ENCODE measurements around the gene RSRC1. TPM values are rescaled to one million over a fixed set of nuclear protein-coding genes. Genes with fewer than 3 reads are reported as not detected.

Gene RSRC1
- total and polyA plus RNA-seq, 2 donors (not counting 1 experiment from before 2014, with no cell fraction given): 12.6 to 43.1 TPM

DNA sequence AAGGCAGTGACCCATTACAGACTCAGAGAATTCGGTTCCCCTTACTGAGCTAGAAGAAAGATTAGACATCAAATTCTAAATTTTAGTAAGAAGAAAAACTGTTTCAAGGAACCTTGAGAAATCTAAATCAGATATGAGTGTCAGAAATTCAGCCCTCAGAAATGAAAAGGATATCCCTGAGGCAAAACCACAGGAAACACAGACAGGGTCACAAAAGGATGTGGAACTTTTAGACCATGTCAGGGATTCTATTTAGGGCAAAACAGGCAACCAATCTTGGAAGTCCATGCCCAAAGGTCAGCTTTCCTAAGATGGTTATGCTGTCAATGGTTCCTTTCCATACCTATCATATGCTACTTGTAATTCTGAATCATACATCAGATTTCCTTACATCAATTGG is 35.3 kb upstream of the RSRC1 start:
- Histone ChIP-seq H3K4me3 (replicated peaks in 1 of 4; ENCODE audit: control extremely low read depth in 1 of 4, insufficient read depth in 1 of 4, low read depth in 3 of 4, low read length in 4 of 4) (no peak overlapping the region), H3K36me3 (ENCODE audit: control insufficient read depth, insufficient read depth, low read length) (no peaks in the 10 kb centered on the region), H3K27ac (ENCODE audit: insufficient read depth, low read length) (no peak overlapping the region), H4K20me1 (ENCODE audit: control insufficient read depth, extremely low read depth, insufficient read depth, low read length) (no peaks in the 10 kb centered on the region), H3K27me3 (ENCODE audit: control insufficient read depth, insufficient read depth, low read length) (no peaks in the 10 kb centered on the region), H3K9me3 (ENCODE audit: control insufficient read depth, insufficient read depth, low read depth, low read length) (no peaks in the 10 kb centered on the region), H3K9ac (ENCODE audit: insufficient read depth, low read length) (no peak overlapping the region), H3K4me2 (ENCODE audit: extremely low read depth, insufficient read depth, low read length) (no peak overlapping the region), H2AFZ (ENCODE audit: low read length) (no peak overlapping the region), H3K79me2 (ENCODE audit: control insufficient read depth, insufficient read depth, low read length) (no peaks in the 10 kb centered on the region), H3K4me1 (ENCODE audit: control insufficient read depth, extremely low read depth, insufficient read depth, low read length) (no peaks in the 10 kb centered on the region)
- TF ChIP-seq, protein P1, sequence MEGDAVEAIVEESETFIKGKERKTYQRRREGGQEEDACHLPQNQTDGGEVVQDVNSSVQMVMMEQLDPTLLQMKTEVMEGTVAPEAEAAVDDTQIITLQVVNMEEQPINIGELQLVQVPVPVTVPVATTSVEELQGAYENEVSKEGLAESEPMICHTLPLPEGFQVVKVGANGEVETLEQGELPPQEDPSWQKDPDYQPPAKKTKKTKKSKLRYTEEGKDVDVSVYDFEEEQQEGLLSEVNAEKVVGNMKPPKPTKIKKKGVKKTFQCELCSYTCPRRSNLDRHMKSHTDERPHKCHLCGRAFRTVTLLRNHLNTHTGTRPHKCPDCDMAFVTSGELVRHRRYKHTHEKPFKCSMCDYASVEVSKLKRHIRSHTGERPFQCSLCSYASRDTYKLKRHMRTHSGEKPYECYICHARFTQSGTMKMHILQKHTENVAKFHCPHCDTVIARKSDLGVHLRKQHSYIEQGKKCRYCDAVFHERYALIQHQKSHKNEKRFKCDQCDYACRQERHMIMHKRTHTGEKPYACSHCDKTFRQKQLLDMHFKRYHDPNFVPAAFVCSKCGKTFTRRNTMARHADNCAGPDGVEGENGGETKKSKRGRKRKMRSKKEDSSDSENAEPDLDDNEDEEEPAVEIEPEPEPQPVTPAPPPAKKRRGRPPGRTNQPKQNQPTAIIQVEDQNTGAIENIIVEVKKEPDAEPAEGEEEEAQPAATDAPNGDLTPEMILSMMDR (conservative IDR thresholded peaks at IDR 0.05 in 1 of 2, IDR thresholded peaks at IDR 0.05 in 1 of 2; ENCODE audit: low read depth in 1 of 2, low read length in 2 of 2): no peak
- DNase-seq (ENCODE audit: low read depth in 2 of 2): no peak

DNA sequence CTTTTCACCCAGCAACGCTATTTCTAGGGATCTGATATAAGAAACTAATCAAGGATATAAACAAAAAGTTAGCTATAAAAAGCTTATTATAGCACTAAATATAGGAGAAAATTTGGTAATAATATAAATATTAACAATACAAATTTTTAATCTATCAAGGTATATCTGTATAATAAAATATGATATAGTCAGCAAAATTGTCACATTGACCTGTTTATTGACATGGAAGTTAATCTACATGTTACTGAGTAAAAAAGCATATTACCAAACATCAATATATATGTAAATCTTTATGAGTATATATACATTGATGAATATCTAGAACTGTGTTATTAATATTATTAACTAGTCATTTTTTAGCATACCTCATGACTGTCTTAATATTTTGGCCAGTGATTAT is 30.3 kb upstream of the RSRC1 start:
- Histone ChIP-seq H3K36me3 (ENCODE audit: control insufficient read depth, insufficient read depth, low read length) (no peaks in the 10 kb centered on the region), H3K4me2 (ENCODE audit: extremely low read depth, insufficient read depth, low read length) (no peak overlapping the region), H3K4me3 (replicated peaks in 1 of 4; ENCODE audit: control extremely low read depth in 1 of 4, insufficient read depth in 1 of 4, low read depth in 3 of 4, low read length in 4 of 4) (no peak overlapping the region), H3K4me1 (ENCODE audit: control insufficient read depth, extremely low read depth, insufficient read depth, low read length) (no peaks in the 10 kb centered on the region), H2AFZ (ENCODE audit: low read length) (no peak overlapping the region), H3K9ac (ENCODE audit: insufficient read depth, low read length) (no peak overlapping the region), H3K27ac (ENCODE audit: insufficient read depth, low read length) (no peak overlapping the region), H4K20me1 (ENCODE audit: control insufficient read depth, extremely low read depth, insufficient read depth, low read length) (no peaks in the 10 kb centered on the region), H3K9me3 (ENCODE audit: control insufficient read depth, insufficient read depth, low read depth, low read length) (no peaks in the 10 kb centered on the region), H3K27me3 (ENCODE audit: control insufficient read depth, insufficient read depth, low read length) (no peaks in the 10 kb centered on the region), H3K79me2 (ENCODE audit: control insufficient read depth, insufficient read depth, low read length) (no peaks in the 10 kb centered on the region)
- no peak for TF ChIP-seq EZH2 (IDR thresholded peaks at IDR 0.05; ENCODE audit: low read length, missing control alignments)
- TF ChIP-seq, protein P1 (conservative IDR thresholded peaks at IDR 0.05 in 1 of 2, IDR thresholded peaks at IDR 0.05 in 1 of 2; ENCODE audit: low read depth in 1 of 2, low read length in 2 of 2): no peak
- DNase-seq (ENCODE audit: low read depth in 2 of 2): no peak

DNA sequence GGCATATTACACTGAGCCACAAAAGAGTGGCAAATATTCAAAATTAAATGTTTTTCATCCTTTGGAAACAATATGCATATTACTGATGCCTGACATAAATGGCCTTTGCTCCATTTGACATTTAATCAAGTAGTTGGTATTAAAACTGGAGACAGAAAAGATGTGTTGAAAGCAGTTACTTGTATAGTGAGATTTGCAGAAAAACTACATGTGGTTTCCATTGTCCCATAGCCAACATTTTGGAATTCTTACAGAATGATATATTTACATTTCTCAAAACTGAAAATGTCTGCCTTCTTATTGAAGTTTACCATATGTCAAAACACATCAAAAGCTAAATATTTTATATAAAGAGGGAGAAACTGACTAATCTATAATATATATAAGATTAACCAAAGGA is 25.2 kb upstream of the RSRC1 start:
- Histone ChIP-seq H2AFZ (ENCODE audit: low read length) (no peak overlapping the region), H3K4me2 (ENCODE audit: extremely low read depth, insufficient read depth, low read length) (no peak overlapping the region), H3K36me3 (ENCODE audit: control insufficient read depth, insufficient read depth, low read length) (no peaks in the 10 kb centered on the region), H4K20me1 (ENCODE audit: control insufficient read depth, extremely low read depth, insufficient read depth, low read length) (no peaks in the 10 kb centered on the region), H3K9me3 (ENCODE audit: control insufficient read depth, insufficient read depth, low read depth, low read length) (no peaks in the 10 kb centered on the region), H3K9ac (ENCODE audit: insufficient read depth, low read length) (no peak overlapping the region), H3K27ac (ENCODE audit: insufficient read depth, low read length) (no peak overlapping the region), H3K4me3 (replicated peaks in 1 of 4; ENCODE audit: control extremely low read depth in 1 of 4, insufficient read depth in 1 of 4, low read depth in 3 of 4, low read length in 4 of 4) (no peak overlapping the region), H3K4me1 (ENCODE audit: control insufficient read depth, extremely low read depth, insufficient read depth, low read length) (no peaks in the 10 kb centered on the region), H3K27me3 (ENCODE audit: control insufficient read depth, insufficient read depth, low read length) (no peaks in the 10 kb centered on the region), H3K79me2 (ENCODE audit: control insufficient read depth, insufficient read depth, low read length) (no peaks in the 10 kb centered on the region)
- DNase-seq (ENCODE audit: low read depth in 2 of 2): no peak
- TF ChIP-seq, protein P1 (conservative IDR thresholded peaks at IDR 0.05 in 1 of 2, IDR thresholded peaks at IDR 0.05 in 1 of 2; ENCODE audit: low read depth in 1 of 2, low read length in 2 of 2): no peak
- TF ChIP-seq EZH2 (IDR thresholded peaks at IDR 0.05; ENCODE audit: low read length, missing control alignments): no peak
